ENCODE data around the gene ZNF791.
"Not testable (repeated sequence)": the region's sequence is repeated elsewhere in the genome, so short reads cannot be mapped to it uniquely, and the experiment has no call there.

Gene ZNF791

GRCh38 chr19:12610540-12611360, at the start of gene ZNF791, which contains the start of gene ZNF490:
Gene ZNF791, plus strand, starts transcription at chr19:12610920. Its CDS starts 160 bp downstream, at chr19:12611080.
Gene ZNF490, minus strand, starts transcription at chr19:12610813. Its CDS starts 133 bp downstream, at chr19:12610680.
- DNase-seq (ENCODE audit: low read depth in 1 of 2, low spot score in 1 of 2), result peak; percentile 88 to 99

GRCh38 chr19:12564016-12564664, 46.6 kb upstream of the ZNF791 start:
- DNase-seq (ENCODE audit: low read depth in 1 of 2, low spot score in 1 of 2), result peak; percentile 89 to 92

DNA sequence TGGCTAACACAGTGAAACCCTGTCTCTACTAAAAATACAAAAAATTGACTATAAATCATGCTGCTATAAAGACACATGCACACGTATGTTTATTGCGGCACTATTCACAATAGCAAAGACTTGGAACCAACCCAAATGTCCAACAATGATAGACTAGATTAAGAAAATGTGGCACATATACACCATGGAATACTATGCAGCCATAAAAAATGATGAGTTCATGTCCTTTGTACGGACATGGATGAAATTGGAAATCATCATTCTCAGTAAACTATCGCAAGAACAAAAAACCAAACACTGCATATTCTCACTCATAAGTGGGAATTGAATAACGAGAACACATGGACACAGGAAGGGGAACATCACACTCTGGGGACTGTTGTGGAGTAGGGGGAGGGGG, 44.3 kb upstream of the ZNF791 start:
- DNase-seq (ENCODE audit: low read depth in 1 of 2, low spot score in 1 of 2), result not testable (repeated sequence)

- no peak for DNase-seq (ENCODE audit: low read depth in 1 of 2, low spot score in 1 of 2)
Observed at GRCh38 chr19:12567951-12568350, 42.8 kb upstream of the ZNF791 start.

DNA sequence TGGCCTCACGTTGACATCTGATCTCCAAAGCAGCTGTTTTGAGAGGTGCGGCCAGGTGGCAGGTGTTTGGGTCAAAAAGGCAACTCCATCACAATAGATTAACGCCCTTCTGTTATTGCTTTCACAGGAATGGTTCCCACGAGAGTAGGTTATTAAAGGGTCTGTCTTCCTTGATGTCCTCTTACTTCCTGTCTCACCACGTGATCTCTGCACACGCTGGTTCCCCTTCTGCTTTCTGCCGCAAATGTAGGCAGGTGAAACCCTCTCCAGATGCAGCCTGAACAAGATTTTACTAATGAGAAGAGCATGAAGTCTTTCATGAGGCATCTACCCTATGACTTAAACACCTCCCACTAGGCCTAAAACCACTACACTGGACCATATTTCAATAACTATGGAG, 36.7 kb upstream of the ZNF791 start:
- no peak for DNase-seq (ENCODE audit: low read depth in 1 of 2, low spot score in 1 of 2)

DNA sequence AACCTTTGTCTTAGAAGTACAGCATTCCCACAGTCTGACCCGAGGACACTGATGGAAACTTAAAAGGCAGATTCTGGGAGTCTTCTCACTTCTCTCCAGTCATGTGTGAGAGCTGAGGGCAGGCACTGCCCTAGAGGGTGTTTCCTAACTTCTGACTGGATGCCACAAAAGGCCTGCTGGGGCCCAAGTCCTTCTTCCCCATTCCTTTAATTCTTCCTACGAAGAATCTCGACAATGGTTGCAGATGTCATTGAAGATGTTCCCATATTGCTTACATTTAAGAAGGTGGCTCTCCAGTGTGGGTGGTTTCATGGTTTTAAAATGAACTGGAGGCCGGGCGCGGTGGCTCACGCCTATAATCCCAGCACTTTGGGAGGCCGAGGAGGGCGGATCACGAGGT, 32.1 kb upstream of the ZNF791 start:
- DNase-seq (ENCODE audit: low read depth in 1 of 2, low spot score in 1 of 2), result no peak

- no peak for DNase-seq (ENCODE audit: low read depth in 1 of 2, low spot score in 1 of 2)
Observed at GRCh38 chr19:12580180-12580694, 30.5 kb upstream of the ZNF791 start.

GRCh38 chr19:12581100-12581499, 29.6 kb upstream of the ZNF791 start:
- DNase-seq (ENCODE audit: low read depth in 1 of 2, low spot score in 1 of 2), result no peak

DNA sequence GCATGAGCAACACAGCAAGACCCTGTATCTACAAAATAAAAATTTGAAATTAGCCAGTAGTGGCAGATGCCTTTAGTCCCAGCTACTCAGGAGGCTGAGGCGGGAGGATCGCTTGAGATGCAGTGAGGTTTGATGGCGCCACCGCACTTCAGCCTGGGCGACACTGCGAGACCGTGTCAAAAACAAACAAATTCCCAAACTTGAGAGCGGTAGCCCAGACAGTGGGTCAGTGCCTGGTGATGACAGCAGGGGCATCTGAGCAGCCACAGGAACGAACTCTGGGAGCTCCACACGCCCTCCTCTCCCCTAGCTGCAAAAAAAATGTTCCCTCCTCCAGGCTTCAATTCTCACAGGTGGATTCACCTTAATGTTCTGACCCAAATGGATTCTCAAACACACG, 14.2 kb upstream of the ZNF791 start:
- no peak for DNase-seq (ENCODE audit: low read depth in 1 of 2, low spot score in 1 of 2)

DNA sequence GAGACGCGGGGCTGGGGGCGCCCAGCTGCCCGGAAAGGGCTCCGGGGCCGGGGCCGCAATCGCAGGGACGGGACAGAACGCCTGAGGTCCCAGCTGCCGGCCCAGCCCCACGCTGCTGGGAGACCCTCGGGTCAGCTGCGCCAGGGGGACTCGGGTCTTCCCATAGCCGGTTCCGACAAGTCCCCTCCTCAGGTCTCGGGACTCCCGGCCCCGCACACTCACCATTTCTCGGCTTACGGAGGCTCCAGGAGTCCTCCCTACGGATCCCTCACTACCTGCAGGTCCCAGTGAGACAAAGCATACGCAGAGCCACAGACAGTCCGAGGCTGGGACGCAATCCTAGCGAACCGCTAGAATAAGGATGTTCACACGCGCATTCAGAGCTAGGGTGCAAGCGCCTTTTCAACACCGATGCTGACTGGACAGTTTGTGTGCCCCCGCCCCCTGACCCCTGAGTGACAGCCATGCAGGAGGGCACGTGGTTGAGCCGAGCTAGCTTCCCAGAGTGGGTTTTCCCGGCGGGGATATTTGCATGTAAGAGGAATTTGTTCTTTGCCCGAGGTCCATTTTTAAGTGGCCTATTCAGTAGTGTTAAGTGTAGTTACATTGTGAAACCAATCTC, 13.7 kb upstream of the ZNF791 start:
- DNase-seq (ENCODE audit: low read depth in 1 of 2, low spot score in 1 of 2), result no peak

- no peak for DNase-seq (ENCODE audit: low read depth in 1 of 2, low spot score in 1 of 2)
Observed at GRCh38 chr19:12597594-12597993, 13.1 kb upstream of the ZNF791 start.

- peak in 1 of 2 donors; percentile 54 for DNase-seq (ENCODE audit: low read depth in 1 of 2, low spot score in 1 of 2)
Observed at GRCh38 chr19:12603714-12604113, 7.0 kb upstream of the ZNF791 start.

- DNase-seq (ENCODE audit: low read depth in 1 of 2, low spot score in 1 of 2), result no peak
Observed at GRCh38 chr19:12606796-12607195, 3.9 kb upstream of the ZNF791 start.

DNA sequence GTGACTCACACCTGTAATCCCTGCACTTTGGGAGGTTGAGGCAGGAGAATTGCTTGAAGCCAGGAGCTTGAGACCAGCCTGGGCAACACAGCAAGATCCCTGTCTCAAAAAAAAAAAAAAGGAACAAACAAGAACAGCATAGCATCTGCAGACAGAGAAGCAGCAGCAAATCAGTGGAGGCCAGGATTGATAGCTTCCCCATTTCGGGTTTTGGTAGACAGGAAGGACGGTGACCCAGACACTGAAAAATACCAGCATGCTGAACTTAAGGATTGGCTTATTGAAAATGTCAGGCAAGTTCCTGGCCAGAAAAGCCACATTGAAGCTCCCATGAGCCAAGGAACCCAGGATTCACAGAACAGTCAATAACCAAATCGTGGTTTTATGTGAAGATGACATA, 3.1 kb upstream of the ZNF791 start:
- DNase-seq (ENCODE audit: low read depth in 1 of 2, low spot score in 1 of 2), result no peak

- no peak for DNase-seq (ENCODE audit: low read depth in 1 of 2, low spot score in 1 of 2)
Observed at GRCh38 chr19:12611361-12611699, 610 bp downstream of the ZNF791 start.

DNA sequence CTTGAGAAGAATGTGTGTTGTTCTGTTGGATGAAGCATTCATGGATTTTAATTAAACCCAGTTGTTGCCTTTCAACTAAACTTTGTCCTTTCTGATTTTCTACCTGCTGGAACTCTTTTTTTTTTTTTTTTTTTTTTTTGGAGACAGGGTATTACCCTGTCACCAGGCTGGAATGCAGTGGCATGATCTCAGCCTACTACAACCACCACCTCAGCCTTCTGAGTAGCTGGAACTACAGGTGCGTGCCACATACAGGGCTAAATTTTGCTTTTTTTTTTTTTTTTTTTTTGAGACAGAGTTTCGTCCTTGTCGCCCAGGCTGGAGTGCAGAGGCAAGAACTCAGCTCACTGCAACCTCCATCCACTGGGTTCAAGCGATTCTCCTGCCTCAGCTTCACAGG, 6.9 kb downstream of the ZNF791 start:
- DNase-seq (ENCODE audit: low read depth in 1 of 2, low spot score in 1 of 2), result no peak

DNA sequence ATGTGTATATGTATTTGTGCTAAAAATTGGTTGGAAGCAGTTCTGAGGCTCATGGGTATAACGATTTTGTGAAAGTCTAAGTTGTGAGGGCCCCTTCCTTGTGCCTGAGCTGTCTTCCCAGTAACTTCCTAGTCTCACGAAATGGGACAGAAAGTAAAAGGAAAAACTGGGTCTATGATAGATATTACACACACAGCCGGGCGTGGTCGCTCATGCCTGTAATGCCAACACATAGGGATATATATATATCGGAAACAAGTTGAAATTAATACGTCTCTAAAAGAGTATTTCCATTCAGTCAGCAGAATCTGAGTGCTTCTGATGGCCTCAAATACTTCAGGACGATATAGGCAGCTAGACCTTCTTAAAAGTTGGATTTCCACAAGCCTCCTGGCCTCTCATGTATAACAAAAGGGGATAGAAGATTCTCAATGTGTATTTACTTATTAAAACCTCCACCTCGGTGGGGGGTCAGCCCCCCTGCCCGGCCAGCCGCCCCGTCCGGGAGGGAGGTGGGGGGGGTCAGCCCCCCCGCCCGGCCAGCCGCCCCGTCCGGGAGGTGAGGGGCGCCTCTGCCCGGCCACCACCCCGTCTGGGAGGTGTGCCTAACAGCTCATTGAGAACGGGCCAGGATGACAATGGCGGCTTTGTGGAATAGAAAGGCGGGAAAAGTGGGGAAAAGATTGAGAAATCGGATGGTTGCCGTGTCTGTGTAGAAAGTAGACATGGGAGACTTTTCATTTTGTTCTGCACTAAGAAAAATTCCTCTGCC, 10.7 kb downstream of the ZNF791 start:
- not testable (repeated sequence) for DNase-seq (ENCODE audit: low read depth in 1 of 2, low spot score in 1 of 2)

DNA sequence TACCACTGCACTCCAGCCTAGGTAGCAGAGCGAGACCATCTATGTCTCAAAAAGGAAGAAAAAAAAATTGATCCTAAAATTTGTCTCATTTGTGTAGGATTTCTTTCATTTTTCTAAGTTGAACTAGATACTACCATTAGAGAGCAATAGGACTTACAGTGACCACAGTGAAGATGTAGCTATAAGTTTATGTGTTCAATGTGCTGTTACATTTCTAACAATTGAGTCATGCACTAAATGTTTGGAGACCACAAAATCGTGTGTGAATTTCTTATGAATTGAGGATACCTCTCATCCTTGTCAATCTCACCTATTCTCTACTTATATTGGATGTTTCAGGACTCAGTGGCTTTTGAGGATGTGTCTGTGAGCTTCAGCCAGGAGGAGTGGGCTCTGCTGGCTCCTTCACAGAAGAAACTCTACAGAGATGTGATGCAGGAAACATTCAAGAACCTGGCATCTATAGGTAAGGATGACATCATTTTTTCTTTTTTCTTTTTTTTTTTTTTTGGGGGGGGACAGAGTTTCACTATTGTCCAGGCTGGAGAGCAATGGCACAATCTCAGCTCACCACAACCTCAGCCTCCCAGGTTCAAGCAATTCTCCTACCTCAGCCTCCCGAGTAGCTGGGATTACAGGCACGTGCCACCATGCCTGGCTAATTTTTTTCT, 12.8 kb downstream of the ZNF791 start:
- no peak for DNase-seq (ENCODE audit: low read depth in 1 of 2, low spot score in 1 of 2)

DNA sequence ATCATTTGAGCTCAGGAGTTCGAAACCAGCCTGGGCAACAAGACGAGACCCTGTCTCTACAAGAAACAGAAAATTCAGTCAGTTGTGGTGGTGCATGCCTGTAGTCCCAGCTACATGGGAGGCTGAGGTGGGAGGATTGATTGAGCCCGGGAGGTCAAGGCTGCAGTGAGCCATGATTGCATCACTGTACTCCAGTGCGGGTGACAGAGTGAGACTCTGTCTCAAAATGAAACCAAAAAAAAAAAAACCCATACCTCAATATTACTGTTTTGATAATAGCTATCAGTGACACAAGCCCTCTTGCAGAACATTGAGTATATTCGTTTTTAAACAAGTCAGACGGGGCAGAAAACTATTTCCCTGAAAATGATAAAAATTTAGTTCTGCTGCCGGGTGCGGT, 16.2 kb downstream of the ZNF791 start:
- no peak for DNase-seq (ENCODE audit: low read depth in 1 of 2, low spot score in 1 of 2)

All from activated CD4-positive, alpha-beta T cell treated with anti-CD3 and anti-CD28 coated beads, Interleukin-2, amount 50 U/mL, for 24 hours (primary cell).